Measurements from ENCODE around the gene PTBP1.

DNA sequence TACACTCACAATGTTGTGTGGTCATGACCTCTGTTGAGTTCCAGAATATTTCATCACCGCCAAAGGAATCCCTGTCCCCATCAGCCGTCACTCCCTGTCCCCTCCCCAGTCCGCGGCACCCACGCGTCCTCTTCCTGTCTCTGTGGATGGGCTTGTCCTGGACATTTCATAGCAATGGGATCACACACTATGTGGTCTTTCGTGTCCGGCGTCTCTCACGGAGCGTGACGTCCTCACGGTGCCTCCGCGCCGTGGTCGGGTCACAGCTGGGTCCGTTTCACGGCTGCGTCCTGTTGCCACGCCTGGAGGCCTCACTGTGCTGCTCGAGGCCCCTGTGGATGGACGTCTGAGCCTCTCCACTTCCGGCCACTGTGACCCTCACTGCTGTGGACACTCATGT lies 37.0 kb downstream of the PTBP1 start:
- TF ChIP-seq CTCF (IDR thresholded peaks at IDR 0.05): no peak
- TF ChIP-seq EZH2 (IDR thresholded peaks at IDR 0.05; ENCODE audit: borderline replicate concordance, insufficient read depth, low read depth, low read length, poor library complexity, severe bottlenecking): no peak

All from B cell (primary cell).